Tracheal epithelial cell (primary cell): Measurements from ENCODE around the gene REPS1. TPM values are rescaled to one million over a fixed set of nuclear protein-coding genes. Genes with fewer than 3 reads are reported as not detected.

Experiments
- total RNA-seq: library from RNA; depleted of rRNA; stranded (reverse); fragments of >200 nt; gene quantifications from 2 replicates; pipeline ENCODE4 v1.2.1, GENCODE V29; 2014

REPS1 gene
- total RNA-seq, result 26.5 and 43.1 TPM in 2 replicates

GRCh38 chr6:138987643-138988468 lies at the start of gene REPS1:
REPS1 (minus strand) TSS chr6:138988253; CDS start chr6:138987682, 571 bp downstream.

GRCh38 chr6:139028658-139029469 lies 40.8 kb upstream of the REPS1 start, which contains the start of gene ABRACL:
ABRACL (plus strand) TSS chr6:139028745; CDS start chr6:139034161, 5,416 bp downstream.

Other genes with a start within 250 kb of the REPS1 start
- 7.7 and 8.3 TPM in 2 replicates for gene CCDC28A, start 214.5 kb downstream of the REPS1 start, total RNA-seq
- under 0.01 and 0.21 TPM in 2 replicates for gene ECT2L, start 192.2 kb downstream of the REPS1 start, total RNA-seq
- 45.8 and 57.8 TPM in 2 replicates for gene ABRACL, start 40.5 kb upstream of the REPS1 start, total RNA-seq
- gene HECA, start 146.8 kb upstream of the REPS1 start, total RNA-seq, result 23.1 and 30.9 TPM in 2 replicates